ENCODE measurements around the gene CACNA2D3. TPM values are rescaled to one million over a fixed set of nuclear protein-coding genes. Genes with fewer than 3 reads are reported as not detected.
A peak's percentile ranks its signal among the peaks of the same experiment; 100 is the strongest.

The CACNA2D3 gene
- total RNA-seq, 6 donors from 2014 or later = 2.9 to 16.8 (median 4.9) TPM

GRCh38 chr3:54164192-54164975 lies 42.0 kb downstream of the CACNA2D3 start:
- H3K4me1 ChIP-seq = no peaks in the 10 kb centered on the region
- no peaks in the 10 kb centered on the region for H3K9me3 ChIP-seq
- no peak for TF ChIP-seq POLR2A (IDR thresholded peaks at IDR 0.05)
- TF ChIP-seq CTCF (IDR thresholded peaks at IDR 0.05) = no peak
- TF ChIP-seq EP300 (IDR thresholded peaks at IDR 0.05) = no peak
- no peak for TF ChIP-seq POLR2AphosphoS5 (IDR thresholded peaks at IDR 0.05)
- H3K4me3 ChIP-seq = no peak overlapping the region
- ATAC-seq (ENCODE audit: low FRiP score in 2 of 2) = no peak
- no peaks in the 10 kb centered on the region for H3K27me3 ChIP-seq
- 71 to 78% methylated on average over 10 of the region's 10 CpGs for WGBS, 2 donors
- no peaks in the 10 kb centered on the region for H3K36me3 ChIP-seq
- no peak overlapping the region for H3K27ac ChIP-seq
- DNase-seq = no peak

GRCh38 chr3:54165865-54166264 lies 43.5 kb downstream of the CACNA2D3 start:
- WGBS, 2 donors = 43 to 48% methylated on average over 2 of the region's 2 CpGs
- no peak overlapping the region for H3K27ac ChIP-seq
- H3K9me3 ChIP-seq = no peaks in the 10 kb centered on the region
- no peaks in the 10 kb centered on the region for H3K4me1 ChIP-seq
- H3K4me3 ChIP-seq = no peak overlapping the region
- ATAC-seq (ENCODE audit: low FRiP score in 2 of 2) = no peak
- TF ChIP-seq CTCF (IDR thresholded peaks at IDR 0.05) (no peak), POLR2A (IDR thresholded peaks at IDR 0.05) (no peak), POLR2AphosphoS5 (IDR thresholded peaks at IDR 0.05) (no peak), EP300 (IDR thresholded peaks at IDR 0.05) (no peak)
- no peak for DNase-seq
- no peaks in the 10 kb centered on the region for H3K27me3 ChIP-seq
- H3K36me3 ChIP-seq = no peaks in the 10 kb centered on the region

- no peak for TF ChIP-seq EP300 (IDR thresholded peaks at IDR 0.05)
- TF ChIP-seq CTCF (IDR thresholded peaks at IDR 0.05) = no peak
- no peak for TF ChIP-seq POLR2AphosphoS5 (IDR thresholded peaks at IDR 0.05)
- no peak for TF ChIP-seq POLR2A (IDR thresholded peaks at IDR 0.05)
- H3K4me1 ChIP-seq = no peaks in the 10 kb centered on the region
- H3K36me3 ChIP-seq = no peaks in the 10 kb centered on the region
- H3K27ac ChIP-seq = peak overlapping the region in 1 of 4 donors; percentile 33
- H3K9me3 ChIP-seq = no peaks in the 10 kb centered on the region
- WGBS, 2 donors = 64 to 65% methylated on average over 1 of the region's 1 CpG
- no peaks in the 10 kb centered on the region for H3K27me3 ChIP-seq
- no peak for ATAC-seq (ENCODE audit: low FRiP score in 2 of 2)
- no peak overlapping the region for H3K4me3 ChIP-seq
- no peak for DNase-seq
Measured at GRCh38 chr3:54167999-54168398, 45.6 kb downstream of the CACNA2D3 start.

- Histone ChIP-seq H3K4me3 (no peak overlapping the region), H3K4me1 (no peaks in the 10 kb centered on the region), H3K27me3 (no peaks in the 10 kb centered on the region), H3K27ac (no peak overlapping the region), H3K36me3 (no peaks in the 10 kb centered on the region), H3K9me3 (no peaks in the 10 kb centered on the region)
- TF ChIP-seq POLR2AphosphoS5 (IDR thresholded peaks at IDR 0.05) = no peak
- no peak for TF ChIP-seq POLR2A (IDR thresholded peaks at IDR 0.05)
- TF ChIP-seq EP300 (IDR thresholded peaks at IDR 0.05) = no peak
- no peak for TF ChIP-seq CTCF (IDR thresholded peaks at IDR 0.05)
- WGBS, 2 donors = 33 to 38% methylated on average over 1 of the region's 1 CpG
- ATAC-seq (ENCODE audit: low FRiP score in 2 of 2) = peak in 1 of 2 donors; percentile 7
- DNase-seq = no peak
Measured at GRCh38 chr3:54168451-54168850, 46.1 kb downstream of the CACNA2D3 start.

- H3K9me3 ChIP-seq = no peaks in the 10 kb centered on the region
- no peak overlapping the region for H3K27ac ChIP-seq
- H3K27me3 ChIP-seq = no peaks in the 10 kb centered on the region
- TF ChIP-seq POLR2A (IDR thresholded peaks at IDR 0.05) = no peak
- WGBS, 2 donors = 91% methylated on average over 7 of the region's 7 CpGs
- no peaks in the 10 kb centered on the region for H3K36me3 ChIP-seq
- DNase-seq (no peak), ATAC-seq (ENCODE audit: low FRiP score in 2 of 2) (no peak)
- no peak overlapping the region for H3K4me3 ChIP-seq
- no peaks in the 10 kb centered on the region for H3K4me1 ChIP-seq
Measured at GRCh38 chr3:54169524-54169923, 47.2 kb downstream of the CACNA2D3 start.

Data from upper lobe of left lung (tissue), 6 donors.